Prostate gland (tissue), 2 donors: ENCODE measurements around the gene NUDT7.

ENCODE experiments used
- POLR2A ChIP-seq: fragments of 450-650 bp; IDR thresholded peaks from one replicate; pipeline ENCODE4 v1.6.1; 2016; ENCODE audit warnings: antibody characterized with exemption, mild to moderate bottlenecking
- POLR2AphosphoS5 ChIP-seq: sonication (generic); formaldehyde crosslinking; IDR thresholded peaks from one replicate; pipeline ENCODE4 v1.6.1; 2017; ENCODE audit warnings: antibody characterized with exemption
- TF ChIP-seq, protein P1 (sequence below), 4 experiments: fragments of 200-600 bp in 2 of 4; fragments of 450-650 bp in 2 of 4; sonication (generic) in 2 of 4; IDR thresholded peaks; 1 replicate in 3 of 4; 2 replicates in 1 of 4; pipeline ENCODE4 v1.5.1; 2016 to 2019; ENCODE audit warnings: antibody characterized with exemption in 4 of 4, mild to moderate bottlenecking in 2 of 4, moderate library complexity in 2 of 4

- TF ChIP-seq, protein P1, sequence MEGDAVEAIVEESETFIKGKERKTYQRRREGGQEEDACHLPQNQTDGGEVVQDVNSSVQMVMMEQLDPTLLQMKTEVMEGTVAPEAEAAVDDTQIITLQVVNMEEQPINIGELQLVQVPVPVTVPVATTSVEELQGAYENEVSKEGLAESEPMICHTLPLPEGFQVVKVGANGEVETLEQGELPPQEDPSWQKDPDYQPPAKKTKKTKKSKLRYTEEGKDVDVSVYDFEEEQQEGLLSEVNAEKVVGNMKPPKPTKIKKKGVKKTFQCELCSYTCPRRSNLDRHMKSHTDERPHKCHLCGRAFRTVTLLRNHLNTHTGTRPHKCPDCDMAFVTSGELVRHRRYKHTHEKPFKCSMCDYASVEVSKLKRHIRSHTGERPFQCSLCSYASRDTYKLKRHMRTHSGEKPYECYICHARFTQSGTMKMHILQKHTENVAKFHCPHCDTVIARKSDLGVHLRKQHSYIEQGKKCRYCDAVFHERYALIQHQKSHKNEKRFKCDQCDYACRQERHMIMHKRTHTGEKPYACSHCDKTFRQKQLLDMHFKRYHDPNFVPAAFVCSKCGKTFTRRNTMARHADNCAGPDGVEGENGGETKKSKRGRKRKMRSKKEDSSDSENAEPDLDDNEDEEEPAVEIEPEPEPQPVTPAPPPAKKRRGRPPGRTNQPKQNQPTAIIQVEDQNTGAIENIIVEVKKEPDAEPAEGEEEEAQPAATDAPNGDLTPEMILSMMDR (IDR thresholded peaks at IDR 0.05) = no peak
- TF ChIP-seq POLR2A (no peak), POLR2AphosphoS5 (no peak)
Measured at GRCh38 chr16:77758508-77758907, 36.2 kb downstream of the NUDT7 start.
